Measurements from ENCODE around the gene ADD2.

GRCh38 chr2:70769450-70769849 lies 1.4 kb upstream of the ADD2 start:
- TF ChIP-seq CTCF (conservative IDR thresholded peaks at IDR 0.05) (no peak), EZH2 (IDR thresholded peaks at IDR 0.05; ENCODE audit: low read depth) (no peak)

All from PC-9 (cell line).